K562 (cell line): ENCODE data around the gene KNG1. TPM values are rescaled to one million over a fixed set of nuclear protein-coding genes. Genes with fewer than 3 reads are reported as not detected.

Source experiments
- ATAC-seq: fragments of 200-7000 bp; cut with Tn5 transposase; 3 replicates; pipeline ENCODE4 v1.9.1; 2020; ENCODE audit warnings: moderate library complexity
- BruUV-seq: library from RNA; stranded (reverse); fragments of 400-500 nt; replicated peaks from 2 replicates; lab custom pipeline; 2021; lab: Mats Ljungman, UMichigan
- CTCF ChIA-PET: fragments of 300-600 bp; formaldehyde crosslinking; extraction: SDS; loops from one replicate; lab custom pipeline; 2021; ENCODE audit warnings: low intra/inter-chr PET ratio; lab: Yijun Ruan, JAX
- POLR2A ChIA-PET: fragments of 300-600, 350-650 bp; sonication (Branson Sonifier 250); formaldehyde crosslinking; extraction: SDS; loops from one replicate; lab custom pipeline; 2021; ENCODE audit warnings: antibody characterized with exemption, inconsistent platforms; lab: Yijun Ruan, JAX
- DNase-seq, 4 experiments: peaks; one replicate each; pipeline versions ENCODE4 v3.0.0 to v3.0.0-alpha.2; 2011 to 2018; ENCODE audit warnings: low spot score in 3 of 4, mixed read lengths in 3 of 4; ENCODE audit errors: extremely low read depth in 1 of 4
- FAIRE-seq: peaks from 2 replicates; lab custom pipeline; 2011; peaks lifted over from hg19 to GRCh38; lab: Jason Lieb, UNC
- H2AFZ ChIP-seq: 2 replicates; pipeline ENCODE4 v1.6.0; 2011; ENCODE audit warnings: low read depth, low read length, control low read depth, inconsistent platforms
- H3K27ac ChIP-seq: fragments of 200-600 bp; 3 replicates; pipeline ENCODE4 v1.8.0; 2011; ENCODE audit warnings: low read depth, mild to moderate bottlenecking, control low read depth, inconsistent platforms, low read length, moderate library complexity, mixed read lengths; ENCODE audit errors: extremely low read depth
- H3K27me3 ChIP-seq, 2 experiments: fragments of 300-600 bp in 1 of 2; 2 replicates in 1 of 2; 3 replicates in 1 of 2; pipeline versions ENCODE4 v1.6.0 to v1.8.0; 2011; ENCODE audit warnings: inconsistent platforms in 2 of 2, low read length in 2 of 2, mild to moderate bottlenecking in 1 of 2, mixed read lengths in 1 of 2, moderate library complexity in 1 of 2; ENCODE audit not compliant: control insufficient read depth in 2 of 2, insufficient read depth in 2 of 2
- H3K36me3 ChIP-seq: fragments of 300-600 bp; 3 replicates; pipeline ENCODE4 v1.8.0; 2011; ENCODE audit warnings: mild to moderate bottlenecking, low read length, inconsistent platforms; ENCODE audit not compliant: control insufficient read depth, insufficient read depth
- H3K4me1 ChIP-seq, 2 experiments: fragments of 200-600 bp in 1 of 2; replicated peaks in 1 of 2; 2 replicates in 1 of 2; 3 replicates in 1 of 2; pipeline versions ENCODE4 v1.5.1 to v1.8.0; 2011; ENCODE audit warnings: inconsistent platforms in 2 of 2, low read length in 2 of 2, mild to moderate bottlenecking in 1 of 2, mixed read lengths in 1 of 2, moderate library complexity in 1 of 2; ENCODE audit not compliant: control insufficient read depth in 2 of 2, insufficient read depth in 2 of 2
- H3K4me2 ChIP-seq: 2 replicates; pipeline ENCODE4 v1.6.1; 2011; ENCODE audit warnings: low read length, control low read depth, inconsistent platforms, mixed read lengths; ENCODE audit not compliant: insufficient read depth
- H3K4me3 ChIP-seq: fragments of 200-600 bp; sonication (generic), shearing (Covaris generic); 2 replicates; pipeline ENCODE4 v1.5.1; 2016; ENCODE audit warnings: control low read depth, inconsistent platforms
- H3K79me2 ChIP-seq: fragments of 200-600 bp; 3 replicates; pipeline ENCODE4 v1.8.0; 2011; ENCODE audit warnings: low read length, inconsistent platforms; ENCODE audit not compliant: control insufficient read depth, insufficient read depth
- H3K9ac ChIP-seq, 2 experiments: 2 replicates each; pipeline versions ENCODE4 v1.6.0 to v1.6.1; 2011; ENCODE audit warnings: low read depth in 2 of 2, low read length in 2 of 2, control low read depth in 1 of 2, inconsistent platforms in 1 of 2, mild to moderate bottlenecking in 1 of 2, mixed read lengths in 1 of 2; ENCODE audit not compliant: insufficient read depth in 1 of 2
- H3K9me1 ChIP-seq: one replicate; pipeline ENCODE4 v1.6.0; 2011; ENCODE audit warnings: inconsistent platforms, mild to moderate bottlenecking, low read length, moderate library complexity; ENCODE audit not compliant: control insufficient read depth, insufficient read depth
- H3K9me3 ChIP-seq: replicated peaks from 2 replicates; pipeline ENCODE4 v1.5.1; 2011; ENCODE audit warnings: low read depth, low read length, inconsistent platforms; ENCODE audit not compliant: control insufficient read depth, insufficient read depth
- H4K20me1 ChIP-seq: replicated peaks from 2 replicates; pipeline ENCODE4 v1.6.1; 2011; ENCODE audit warnings: low read length, inconsistent platforms, mixed read lengths; ENCODE audit not compliant: control insufficient read depth, insufficient read depth
- ATF3 ChIP-seq, 2 experiments: fragments of 450-650 bp in 1 of 2; sonication (generic) in 1 of 2; formaldehyde crosslinking in 1 of 2; IDR thresholded peaks in 1 of 2; conservative IDR thresholded peaks in 1 of 2; 2 replicates each; pipeline versions ENCODE4 v1.6.1 to v1.8.1; 2016 to 2023; ENCODE audit warnings: mild to moderate bottlenecking in 2 of 2, moderate library complexity in 2 of 2, inconsistent platforms in 1 of 2, missing genetic modification reagents in 1 of 2
- ESRRA ChIP-seq: fragments of 450-650 bp; IDR thresholded peaks from 2 replicates; pipeline ENCODE4 v1.6.1; 2014; ENCODE audit warnings: low read depth, mild to moderate bottlenecking, moderate library complexity, borderline replicate concordance
- FOSL1 ChIP-seq: fragments of 200-800 bp; sonication (Bioruptor generic); conservative IDR thresholded peaks from 2 replicates; pipeline ENCODE4 v1.6.1; 2016; ENCODE audit warnings: missing genetic modification characterization, missing compliant biosample characterization
- FOXA1 ChIP-seq: fragments of 450-650 bp; IDR thresholded peaks from 2 replicates; pipeline ENCODE4 v1.6.1; 2016; ENCODE audit warnings: mild to moderate bottlenecking, borderline replicate concordance
- FOXP1 ChIP-seq: sonication (generic); formaldehyde crosslinking; IDR thresholded peaks from 2 replicates; pipeline ENCODE4 v1.8.0; 2022; ENCODE audit warnings: mild to moderate bottlenecking, missing genetic modification reagents
- JUN ChIP-seq, 2 experiments: sonication (generic) in 1 of 2; formaldehyde crosslinking in 1 of 2; IDR thresholded peaks; 2 replicates each; pipeline versions ENCODE4 v1.6.1 to v1.8.0; 2012 to 2022; ENCODE audit warnings: borderline replicate concordance in 2 of 2, mild to moderate bottlenecking in 2 of 2, improper control_type of control experiment in 1 of 2, low read depth in 1 of 2, low read length in 1 of 2, missing genetic modification reagents in 1 of 2
- JUND ChIP-seq, 2 experiments: IDR thresholded peaks; 2 replicates in 1 of 2; 3 replicates in 1 of 2; pipeline ENCODE4 v1.6.1; 2011; ENCODE audit warnings: borderline replicate concordance in 2 of 2, low read depth in 2 of 2, low read length in 2 of 2, improper control_type of control experiment in 1 of 2, missing biosample characterization in 1 of 2, missing genetic modification characterization in 1 of 2, missing genetic modification reagents in 1 of 2
- RBM22 ChIP-seq: fragments of 200-400 bp; formaldehyde crosslinking; IDR thresholded peaks from 2 replicates; pipeline ENCODE4 v1.6.1; 2018; ENCODE audit warnings: low read length, low read depth; ENCODE audit not compliant: poor library complexity, severe bottlenecking
- RFX7 ChIP-seq: fragments of 250-450 bp; sonication (Bioruptor Pico); IDR thresholded peaks from 2 replicates; pipeline ENCODE4 v1.5.1; 2021; ENCODE audit warnings: mild to moderate bottlenecking
- ZBTB12 ChIP-seq: fragments of 250-450 bp; sonication (Bioruptor Pico); IDR thresholded peaks from 2 replicates; pipeline ENCODE4 v1.4.0; 2020
- ZEB2 ChIP-seq: fragments of 450-650 bp; IDR thresholded peaks from 2 replicates; pipeline ENCODE4 v1.6.1; 2016
- ZNF239 ChIP-seq: fragments of 250-450 bp; sonication (Bioruptor Pico); IDR thresholded peaks from 2 replicates; pipeline ENCODE4 v1.4.0; 2020; ENCODE audit warnings: mild to moderate bottlenecking
- ZNF830 ChIP-seq: fragments of 250-450 bp; sonication (Bioruptor Pico); IDR thresholded peaks from 2 replicates; pipeline ENCODE4 v1.5.0; 2021; ENCODE audit warnings: mild to moderate bottlenecking
- WGBS: fragments of 100-300 bp; shearing (Covaris generic); methylation state at CpG from one replicate; pipeline ENCODE4 v1.1.6; 2016; ENCODE audit warnings: low coverage, mixed read lengths; ENCODE audit not compliant: insufficient coverage; ENCODE audit errors: missing lambda C conversion rate; 5-methylcytosine and 5-hydroxymethylcytosine counted together
- in situ Hi-C: fragments of 300-500 bp; cut with MboI; formaldehyde crosslinking; loops from 4 replicates; pipeline ENCODE4 v1.15.0; 2018; ENCODE audit warnings: inconsistent platforms, mixed read lengths
- intact Hi-C: fragments of 100-400 bp; cut with micrococcal nuclease; formaldehyde crosslinking; loops from 2 replicates; pipeline ENCODE4 v1.14.2; 2022
- polyA plus RNA-seq, 8 experiments: library from polyadenylated mRNA; depleted of rRNA in 4 of 8; stranded (reverse) in 5 of 8; unstranded in 3 of 8; fragments of >200 nt; fragmentation: Nextera tagmentation in 2 of 8; fragmentation: Illumina TruSeq in 1 of 8; extraction: Ambion mirVana in 2 of 8; extraction: Trizol in 1 of 8; gene quantifications; 2 replicates each; pipeline versions ENCODE4 v1.2.1 to v1.2.3, GENCODE V29; 2011 to 2014; ENCODE audit warnings: inconsistent platforms in 1 of 8, missing spikeins in 1 of 8
- total RNA-seq, 7 experiments: library from RNA; depleted of rRNA in 6 of 7; stranded (reverse); fragments of >200 nt in 6 of 7; fragmentation: Illumina TruSeq in 2 of 7; extraction: Trizol in 2 of 7; gene quantifications; 2 replicates each; pipeline versions ENCODE4 v1.2.1 to v1.2.3, GENCODE V29; 2011 to 2021; ENCODE audit warnings: low replicate concordance in 1 of 7
- TF ChIP-seq, protein P1 (sequence below): sonication (generic); formaldehyde crosslinking; IDR thresholded peaks from 2 replicates; pipeline ENCODE4 v1.8.0; 2022; ENCODE audit warnings: missing genetic modification reagents, mild to moderate bottlenecking, moderate library complexity, borderline replicate concordance

Gene KNG1
- total and polyA plus RNA-seq, 9 of the 15 experiments (the other 6 are each of a cell fraction or from before 2014, with no cell fraction given), result 0.09 TPM; not detected in 8

GRCh38 chr3:186760141-186760833, 43.1 kb downstream of the KNG1 start:
- in situ Hi-C loops, result no loop called here
- no peak for FAIRE-seq
- no peak for ATAC-seq
- no peak overlapping the region for H3K27ac ChIP-seq
- no peak overlapping the region for H3K4me3 ChIP-seq
- no peaks in the 10 kb centered on the region for H3K36me3 ChIP-seq
- CTCF ChIA-PET, result no interaction called here
- WGBS, result 49% methylated on average over 10 of the region's 10 CpGs
- H3K4me2 ChIP-seq, result no peak overlapping the region
- no peaks in the 10 kb centered on the region for H3K9me3 ChIP-seq
- no peak for DNase-seq
- H3K79me2 ChIP-seq, result no peaks in the 10 kb centered on the region
- POLR2A ChIA-PET, result interaction anchor here (1.1 to 1.8 kb wide), 2 partner anchors 11 to 24 kb away, joined by 3 to 9 read pairs; partner anchors contain the start of gene EIF4A2
- peaks cover 0 to 2% of the 10 kb centered on the region in 2 experiments; a peak in 2 of 5 replicates for H3K4me1 ChIP-seq
- TF ChIP-seq ESRRA (peak; percentile 77), ZNF830 (CRISPR knock-in tag) (no peak), ZBTB12 (CRISPR knock-in tag) (no peak), FOXP1 (CRISPR knock-in tag) (no peak), RBM22 (no peak), ZNF239 (CRISPR knock-in tag) (no peak), JUN (IDR thresholded peaks at IDR 0.05; ENCODE audit: borderline replicate concordance, low read depth, low read length) (0 out of 2 replicates have a peak, but pooled peaks have one; percentile 31), JUN (CRISPR knock-in tag; IDR thresholded peaks at IDR 0.05; ENCODE audit: borderline replicate concordance) (no peak), RFX7 (no peak), FOSL1 (tag) (peak; percentile 71), ATF3 (IDR thresholded peaks at IDR 0.05) (peak; percentile 62; the same call in 1 of the 2 replicates), ATF3 (CRISPR knock-in tag; conservative IDR thresholded peaks at IDR 0.05) (no peak), FOXA1 (no peak), JUND (IDR thresholded peaks at IDR 0.05; ENCODE audit: borderline replicate concordance, low read depth, low read length) (peak; percentile 16; the same call in 1 of the 2 replicates), JUND (tag; IDR thresholded peaks at IDR 0.05; ENCODE audit: borderline replicate concordance, low read depth, low read length) (no peak), ZEB2 (peak; percentile 76)
- TF ChIP-seq, protein P1, sequence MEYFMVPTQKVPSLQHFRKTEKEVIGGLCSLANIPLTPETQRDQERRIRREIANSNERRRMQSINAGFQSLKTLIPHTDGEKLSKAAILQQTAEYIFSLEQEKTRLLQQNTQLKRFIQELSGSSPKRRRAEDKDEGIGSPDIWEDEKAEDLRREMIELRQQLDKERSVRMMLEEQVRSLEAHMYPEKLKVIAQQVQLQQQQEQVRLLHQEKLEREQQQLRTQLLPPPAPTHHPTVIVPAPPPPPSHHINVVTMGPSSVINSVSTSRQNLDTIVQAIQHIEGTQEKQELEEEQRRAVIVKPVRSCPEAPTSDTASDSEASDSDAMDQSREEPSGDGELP (CRISPR knock-in tag), result no peak
- intact Hi-C loops, result no loop called here
- H3K9me1 ChIP-seq, result no peaks in the 10 kb centered on the region
- H3K9ac ChIP-seq, result no peak overlapping the region
- H4K20me1 ChIP-seq, result no peaks in the 10 kb centered on the region
- H2AFZ ChIP-seq, result no peak overlapping the region
- peaks cover 2 to 11% of the 10 kb centered on the region in 2 experiments; a peak in 3 of 5 replicates for H3K27me3 ChIP-seq
- BruUV-seq, result no TSS peak
